HG03378 (cell line): Measurements from ENCODE around the gene DDX51.

ENCODE experiments used
- ATAC-seq: cut with Tn5 transposase; IDR thresholded peaks from one replicate; pipeline ENCODE4 v1.9.1; 2021; ENCODE audit warnings: mild to moderate bottlenecking, moderate library complexity; ENCODE audit not compliant: unreplicated experiment

DDX51 gene

DNA sequence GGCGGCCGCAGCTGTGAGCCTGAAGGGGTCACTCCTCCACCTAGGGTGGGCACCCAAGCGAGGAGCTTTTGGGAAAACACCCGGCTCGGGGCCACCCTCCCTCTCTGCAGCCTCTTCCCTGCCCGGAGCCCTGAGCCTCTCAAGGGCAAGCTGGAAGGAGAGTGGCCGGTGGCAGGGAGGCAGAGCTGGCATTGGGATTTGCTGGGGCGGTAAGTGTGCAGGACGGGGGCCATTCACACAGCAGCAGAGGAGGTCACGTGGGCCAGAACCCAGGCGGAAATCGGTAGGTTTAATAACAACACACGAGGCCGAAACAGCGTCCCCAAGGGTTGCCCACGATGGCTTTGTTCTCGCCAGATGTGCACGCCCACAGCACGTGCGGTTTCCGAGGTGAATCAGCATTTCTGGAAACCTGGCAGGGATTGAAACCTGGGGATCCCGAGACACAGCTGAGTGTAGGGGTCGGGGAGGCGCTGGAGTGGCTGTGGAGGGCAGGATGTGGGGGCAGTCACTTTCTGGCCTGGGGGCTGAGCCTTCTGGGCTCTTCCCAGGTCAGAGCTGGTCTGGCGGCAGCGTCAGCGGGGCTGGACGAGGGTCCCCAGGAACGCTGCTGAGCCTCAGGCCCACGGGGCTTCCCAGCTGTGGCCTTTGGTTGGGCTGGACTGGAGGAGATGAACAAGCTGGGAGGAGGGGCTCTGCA lies 23.6 kb upstream of the DDX51 start:
- ATAC-seq, result no peak

- ATAC-seq, result no peak
Observed at GRCh38 chr12:132166801-132167591, 22.9 kb upstream of the DDX51 start.

DNA sequence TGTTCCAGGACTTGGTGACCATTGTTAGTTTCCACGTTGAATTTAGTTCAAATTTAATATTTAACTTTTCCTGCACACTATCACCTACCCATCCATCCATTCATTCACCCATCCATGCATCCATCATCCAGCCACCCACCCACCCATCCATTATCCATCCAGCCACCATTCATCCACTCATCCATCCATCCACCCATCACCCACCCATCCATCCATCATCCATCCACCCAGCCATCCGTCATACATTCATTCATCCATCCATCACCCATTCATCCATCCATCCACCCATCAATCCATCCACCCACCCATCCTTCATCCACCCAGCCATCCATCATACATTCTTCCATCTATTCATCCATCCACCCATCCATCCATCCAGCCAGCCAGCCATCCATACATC lies 22.0 kb upstream of the DDX51 start:
- no peak for ATAC-seq

- no peak for ATAC-seq
Observed at GRCh38 chr12:132165584-132165983, 21.5 kb upstream of the DDX51 start.

- ATAC-seq, result no peak
Observed at GRCh38 chr12:132164426-132164825, 20.3 kb upstream of the DDX51 start.

GRCh38 chr12:132163911-132164288 lies 19.8 kb upstream of the DDX51 start:
- ATAC-seq, result no peak

GRCh38 chr12:132163041-132163910 lies 19.2 kb upstream of the DDX51 start:
- ATAC-seq, result no peak

DNA sequence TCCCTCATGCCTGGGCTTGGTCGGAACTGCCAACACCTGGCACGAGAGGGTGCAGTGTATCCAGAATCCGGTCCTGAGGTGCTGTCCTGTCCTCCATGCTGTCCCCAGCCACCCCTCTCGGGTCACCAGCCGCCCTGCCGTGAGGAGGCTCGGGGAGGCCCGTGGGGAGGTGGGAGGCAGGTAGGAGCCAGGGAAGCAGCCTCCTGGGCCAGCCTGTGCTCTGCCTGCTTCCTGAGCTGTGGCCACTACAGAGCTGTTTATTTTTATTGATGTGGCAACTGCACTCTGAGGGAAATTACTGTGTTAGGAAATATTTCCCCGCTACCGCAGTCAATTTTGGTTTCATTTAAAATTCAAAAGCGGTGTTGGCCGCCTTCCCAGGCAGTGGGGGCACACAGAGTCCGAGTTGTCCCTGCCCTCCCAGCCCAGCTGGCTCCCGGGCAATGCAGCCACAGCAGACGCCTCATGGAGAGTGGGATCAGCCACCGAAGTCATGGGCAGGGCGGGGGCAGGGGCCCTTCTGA lies 18.5 kb upstream of the DDX51 start:
- no peak for ATAC-seq

- no peak for ATAC-seq
Observed at GRCh38 chr12:132161796-132162507, 17.8 kb upstream of the DDX51 start.

DNA sequence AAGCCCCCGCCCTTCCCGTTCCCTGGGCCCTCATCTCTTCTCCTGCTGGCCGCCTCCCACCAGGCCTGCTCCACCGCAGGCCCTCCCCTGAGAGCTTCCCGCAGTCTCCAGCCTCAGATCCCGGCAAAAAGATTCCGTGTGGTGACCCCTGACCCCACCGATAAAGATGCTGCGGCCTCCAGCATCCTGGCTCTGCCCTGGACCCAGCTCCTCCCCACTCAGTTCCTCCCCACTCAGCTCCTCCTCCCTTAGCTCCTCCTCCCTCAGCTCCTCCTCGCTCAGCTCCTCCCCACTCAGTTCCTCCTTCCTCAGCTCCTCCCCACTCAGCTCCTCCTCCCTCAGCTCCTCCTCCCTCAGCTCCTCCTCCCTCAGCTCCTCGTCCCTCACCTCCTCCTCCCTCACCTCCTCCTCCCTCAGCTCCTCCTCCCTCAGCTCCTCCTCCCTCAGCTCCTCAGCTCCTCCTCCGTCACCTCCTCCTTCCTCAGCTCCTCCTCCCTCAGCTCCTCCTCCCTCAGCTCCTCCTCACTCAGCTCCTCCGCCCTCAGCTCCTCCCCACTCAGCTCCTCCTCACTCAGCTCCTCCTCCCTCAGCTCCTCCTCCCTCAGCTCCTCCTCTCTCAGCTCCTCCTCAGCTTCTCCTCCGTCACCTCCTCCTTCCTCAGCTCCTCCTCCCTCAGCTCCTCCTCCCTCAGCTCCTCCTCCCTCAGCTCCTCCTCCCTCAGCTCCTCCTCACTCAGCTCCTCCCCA lies 17.1 kb upstream of the DDX51 start:
- no peak for ATAC-seq

- no peak for ATAC-seq
Observed at GRCh38 chr12:132160601-132161035, 16.5 kb upstream of the DDX51 start.

GRCh38 chr12:132160016-132160415 lies 15.9 kb upstream of the DDX51 start:
- no peak for ATAC-seq

DNA sequence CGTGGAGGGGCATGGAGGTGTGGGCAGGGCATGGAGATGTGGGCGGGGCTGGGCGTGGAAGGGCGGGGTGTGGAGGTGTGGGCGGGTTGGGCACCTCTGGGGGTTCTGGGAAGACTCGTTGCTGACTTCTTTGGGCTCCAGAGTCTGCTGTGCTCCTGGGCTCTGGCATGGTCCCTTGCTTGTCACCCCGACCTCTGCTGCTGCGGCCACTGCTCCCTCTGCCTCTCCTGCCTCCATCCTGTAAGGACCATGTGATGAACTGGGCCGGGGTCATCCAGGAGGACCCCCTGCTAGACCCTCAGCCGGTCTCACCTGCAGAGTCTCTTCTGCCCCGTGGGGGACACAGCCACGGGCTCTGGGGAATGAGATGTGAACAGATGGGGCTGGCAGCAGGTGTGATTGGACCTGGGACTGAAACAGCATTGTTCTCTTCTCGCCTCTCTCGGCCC lies 15.5 kb upstream of the DDX51 start:
- ATAC-seq, result no peak

GRCh38 chr12:132158677-132159554 lies 14.8 kb upstream of the DDX51 start:
- ATAC-seq, result no peak

DNA sequence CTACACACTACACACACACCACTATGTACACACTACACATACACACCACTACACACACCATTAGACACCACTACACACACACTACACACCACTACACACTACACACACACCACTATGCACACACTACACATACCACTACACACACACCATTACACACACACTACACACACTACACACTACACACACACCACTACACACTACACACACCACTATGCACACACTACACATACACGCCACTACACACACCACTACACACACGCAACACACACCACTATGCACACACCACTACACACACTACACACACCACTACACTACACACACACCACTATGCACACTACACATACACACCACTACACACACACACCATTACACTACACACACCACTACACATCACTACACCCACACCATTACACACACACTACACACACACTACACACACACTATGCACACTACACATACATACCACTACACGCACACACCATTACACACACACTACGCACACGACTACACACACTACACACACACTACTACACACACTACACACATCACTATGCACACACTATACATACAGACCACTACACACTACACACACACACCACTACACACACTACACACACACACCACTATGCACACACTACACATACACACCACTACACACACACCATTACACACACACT lies 13.8 kb upstream of the DDX51 start:
- ATAC-seq, result no peak

DNA sequence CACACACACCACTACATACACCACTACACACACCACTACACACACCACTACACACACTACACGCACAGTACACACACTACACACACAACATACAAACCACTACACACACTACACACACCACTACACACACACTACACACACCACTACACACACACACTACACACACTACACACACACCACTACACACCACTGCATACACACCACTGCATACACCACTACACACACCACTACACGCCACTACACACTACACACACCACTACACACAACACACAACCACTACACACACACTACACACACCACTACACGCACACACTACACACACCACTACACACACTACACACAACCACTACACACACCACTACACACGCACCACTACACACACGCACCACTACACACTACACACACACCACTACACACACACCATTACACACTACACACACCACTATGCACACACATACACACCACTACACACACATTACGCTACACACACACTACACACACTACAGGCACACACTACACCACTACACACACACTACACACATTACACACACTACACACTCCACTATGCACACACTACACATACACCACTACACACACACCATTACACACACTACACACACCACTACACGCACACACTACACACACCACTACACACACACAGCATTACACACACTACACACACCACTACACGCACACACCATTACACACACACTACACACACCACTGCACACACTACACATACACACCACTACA lies 12.6 kb upstream of the DDX51 start:
- ATAC-seq, result no peak

DNA sequence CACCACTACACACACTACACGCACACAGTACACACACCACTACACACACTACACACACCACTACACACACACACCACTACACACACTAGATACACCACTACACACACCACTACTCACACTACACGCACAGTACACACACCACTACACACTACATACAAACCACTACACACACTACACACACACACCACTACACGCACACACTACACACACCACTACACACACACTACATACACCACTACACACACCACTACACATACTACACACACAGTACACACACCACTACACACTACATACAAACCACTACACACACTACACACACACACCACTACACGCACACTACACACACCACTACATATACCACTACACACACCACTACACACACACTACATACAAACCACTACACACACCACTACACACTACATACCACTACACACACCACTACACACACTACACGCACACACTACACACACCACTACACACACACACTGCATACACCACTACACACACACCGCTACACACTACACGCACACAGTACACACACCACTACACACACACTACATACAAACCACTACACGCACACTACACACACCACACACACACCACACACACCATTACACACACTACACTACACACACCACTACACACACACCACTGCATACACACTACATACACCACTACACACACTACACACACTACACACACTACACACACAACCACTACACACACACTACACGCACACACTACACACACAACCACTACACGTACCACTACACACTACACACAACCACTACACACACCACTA lies 11.9 kb upstream of the DDX51 start:
- ATAC-seq, result no peak
